ENCODE data around the gene ALK.
A peak's percentile ranks its signal among the peaks of the same experiment; 100 is the strongest.

Gene ALK

GRCh38 chr2:29446847-29447246 lies 474.5 kb downstream of the ALK start:
- Histone ChIP-seq H3K27me3 (replicated peaks; ENCODE audit: control insufficient read depth, insufficient read depth, low read length) (no peaks in the 10 kb centered on the region), H3K4me1 (ENCODE audit: control insufficient read depth, insufficient read depth, low read length) (peaks cover 11% of the 10 kb centered on the region), H3K9ac (ENCODE audit: low read length) (no peak overlapping the region), H3K4me3 (ENCODE audit: low read length) (no peak overlapping the region), H3K36me3 (ENCODE audit: control insufficient read depth, insufficient read depth, low read length, severe bottlenecking) (no peaks in the 10 kb centered on the region), H3K9me3 (ENCODE audit: control insufficient read depth, low read length) (no peaks in the 10 kb centered on the region)
- no peak for DNase-seq (ENCODE audit: low read depth)

- H3K9me3 ChIP-seq (ENCODE audit: control insufficient read depth, low read length) = no peaks in the 10 kb centered on the region
- H3K4me3 ChIP-seq (ENCODE audit: low read length) = no peak overlapping the region
- H3K36me3 ChIP-seq (ENCODE audit: control insufficient read depth, insufficient read depth, low read length, severe bottlenecking) = no peaks in the 10 kb centered on the region
- DNase-seq (ENCODE audit: low read depth) = no peak
- no peaks in the 10 kb centered on the region for H3K27me3 ChIP-seq (replicated peaks; ENCODE audit: control insufficient read depth, insufficient read depth, low read length)
- no peak overlapping the region for H3K9ac ChIP-seq (ENCODE audit: low read length)
- peaks cover 11% of the 10 kb centered on the region for H3K4me1 ChIP-seq (ENCODE audit: control insufficient read depth, insufficient read depth, low read length)
These were observed 477.2 kb downstream of the ALK start for GRCh38 chr2:29444150-29444549.

- Histone ChIP-seq H3K4me1 (ENCODE audit: control insufficient read depth, insufficient read depth, low read length) (peaks cover 11% of the 10 kb centered on the region), H3K36me3 (ENCODE audit: control insufficient read depth, insufficient read depth, low read length, severe bottlenecking) (no peaks in the 10 kb centered on the region), H3K9me3 (ENCODE audit: control insufficient read depth, low read length) (no peaks in the 10 kb centered on the region), H3K9ac (ENCODE audit: low read length) (no peak overlapping the region), H3K27me3 (replicated peaks; ENCODE audit: control insufficient read depth, insufficient read depth, low read length) (no peaks in the 10 kb centered on the region), H3K4me3 (ENCODE audit: low read length) (no peak overlapping the region)
- no peak for DNase-seq (ENCODE audit: low read depth)
These were observed 477.8 kb downstream of the ALK start for GRCh38 chr2:29443627-29444026.

GRCh38 chr2:29443151-29443550 lies 478.2 kb downstream of the ALK start:
- no peaks in the 10 kb centered on the region for H3K27me3 ChIP-seq (replicated peaks; ENCODE audit: control insufficient read depth, insufficient read depth, low read length)
- H3K9me3 ChIP-seq (ENCODE audit: control insufficient read depth, low read length) = no peaks in the 10 kb centered on the region
- no peaks in the 10 kb centered on the region for H3K36me3 ChIP-seq (ENCODE audit: control insufficient read depth, insufficient read depth, low read length, severe bottlenecking)
- H3K4me1 ChIP-seq (ENCODE audit: control insufficient read depth, insufficient read depth, low read length) = peaks cover 11% of the 10 kb centered on the region
- H3K9ac ChIP-seq (ENCODE audit: low read length) = no peak overlapping the region
- DNase-seq (ENCODE audit: low read depth) = no peak
- no peak overlapping the region for H3K4me3 ChIP-seq (ENCODE audit: low read length)

- no peak overlapping the region for H3K4me3 ChIP-seq (ENCODE audit: low read length)
- no peaks in the 10 kb centered on the region for H3K9me3 ChIP-seq (ENCODE audit: control insufficient read depth, low read length)
- H3K36me3 ChIP-seq (ENCODE audit: control insufficient read depth, insufficient read depth, low read length, severe bottlenecking) = no peaks in the 10 kb centered on the region
- H3K9ac ChIP-seq (ENCODE audit: low read length) = no peak overlapping the region
- no peaks in the 10 kb centered on the region for H3K27me3 ChIP-seq (replicated peaks; ENCODE audit: control insufficient read depth, insufficient read depth, low read length)
- H3K4me1 ChIP-seq (ENCODE audit: control insufficient read depth, insufficient read depth, low read length) = no peaks in the 10 kb centered on the region
- DNase-seq (ENCODE audit: low read depth) = no peak
These were observed 480.3 kb downstream of the ALK start for GRCh38 chr2:29440921-29441623.

- H3K4me3 ChIP-seq (ENCODE audit: low read length) = no peak overlapping the region
These were observed 487.5 kb downstream of the ALK start for GRCh38 chr2:29433920-29434319.

GRCh38 chr2:29433128-29433527 lies 488.3 kb downstream of the ALK start:
- Histone ChIP-seq H3K9me3 (ENCODE audit: control insufficient read depth, low read length) (no peaks in the 10 kb centered on the region), H3K27me3 (replicated peaks; ENCODE audit: control insufficient read depth, insufficient read depth, low read length) (no peaks in the 10 kb centered on the region), H3K9ac (ENCODE audit: low read length) (no peak overlapping the region), H3K36me3 (ENCODE audit: control insufficient read depth, insufficient read depth, low read length, severe bottlenecking) (no peaks in the 10 kb centered on the region), H3K4me1 (ENCODE audit: control insufficient read depth, insufficient read depth, low read length) (no peaks in the 10 kb centered on the region), H3K4me3 (ENCODE audit: low read length) (no peak overlapping the region)
- DNase-seq (ENCODE audit: low read depth) = no peak

More at GRCh38 chr2:29433920-29434319, 487.5 kb downstream of the ALK start:
- Histone ChIP-seq H3K9me3 (ENCODE audit: control insufficient read depth, low read length) (no peaks in the 10 kb centered on the region), H3K4me1 (ENCODE audit: control insufficient read depth, insufficient read depth, low read length) (no peaks in the 10 kb centered on the region), H3K36me3 (ENCODE audit: control insufficient read depth, insufficient read depth, low read length, severe bottlenecking) (no peaks in the 10 kb centered on the region), H3K9ac (ENCODE audit: low read length) (no peak overlapping the region), H3K27me3 (replicated peaks; ENCODE audit: control insufficient read depth, insufficient read depth, low read length) (no peaks in the 10 kb centered on the region)
- DNase-seq (ENCODE audit: low read depth) = no peak

- no peaks in the 10 kb centered on the region for H3K4me1 ChIP-seq (ENCODE audit: control insufficient read depth, insufficient read depth, low read length)
- no peaks in the 10 kb centered on the region for H3K27me3 ChIP-seq (replicated peaks; ENCODE audit: control insufficient read depth, insufficient read depth, low read length)
- H3K9me3 ChIP-seq (ENCODE audit: control insufficient read depth, low read length) = no peaks in the 10 kb centered on the region
- no peak for DNase-seq (ENCODE audit: low read depth)
- no peak overlapping the region for H3K4me3 ChIP-seq (ENCODE audit: low read length)
- no peaks in the 10 kb centered on the region for H3K36me3 ChIP-seq (ENCODE audit: control insufficient read depth, insufficient read depth, low read length, severe bottlenecking)
- H3K9ac ChIP-seq (ENCODE audit: low read length) = no peak overlapping the region
These were observed 489.9 kb downstream of the ALK start for GRCh38 chr2:29431485-29431884.

GRCh38 chr2:29430382-29431112 lies 490.8 kb downstream of the ALK start:
- no peak for DNase-seq (ENCODE audit: low read depth)
- H3K9me3 ChIP-seq (ENCODE audit: control insufficient read depth, low read length) = no peaks in the 10 kb centered on the region
- no peak overlapping the region for H3K4me3 ChIP-seq (ENCODE audit: low read length)
- no peak overlapping the region for H3K9ac ChIP-seq (ENCODE audit: low read length)
- peaks cover 8% of the 10 kb centered on the region for H3K4me1 ChIP-seq (ENCODE audit: control insufficient read depth, insufficient read depth, low read length)
- H3K27me3 ChIP-seq (replicated peaks; ENCODE audit: control insufficient read depth, insufficient read depth, low read length) = no peaks in the 10 kb centered on the region
- H3K36me3 ChIP-seq (ENCODE audit: control insufficient read depth, insufficient read depth, low read length, severe bottlenecking) = no peaks in the 10 kb centered on the region

GRCh38 chr2:29426354-29426753 lies 495.0 kb downstream of the ALK start:
- no peak for DNase-seq (ENCODE audit: low read depth)
- H3K9me3 ChIP-seq (ENCODE audit: control insufficient read depth, low read length) = no peaks in the 10 kb centered on the region
- no peak overlapping the region for H3K9ac ChIP-seq (ENCODE audit: low read length)
- H3K36me3 ChIP-seq (ENCODE audit: control insufficient read depth, insufficient read depth, low read length, severe bottlenecking) = no peaks in the 10 kb centered on the region
- H3K27me3 ChIP-seq (replicated peaks; ENCODE audit: control insufficient read depth, insufficient read depth, low read length) = no peaks in the 10 kb centered on the region
- H3K4me3 ChIP-seq (ENCODE audit: low read length) = no peak overlapping the region
- peaks cover 19% of the 10 kb centered on the region for H3K4me1 ChIP-seq (ENCODE audit: control insufficient read depth, insufficient read depth, low read length)

GRCh38 chr2:29425866-29426265 lies 495.5 kb downstream of the ALK start:
- no peak overlapping the region for H3K4me3 ChIP-seq (ENCODE audit: low read length)
- peaks cover 23% of the 10 kb centered on the region for H3K4me1 ChIP-seq (ENCODE audit: control insufficient read depth, insufficient read depth, low read length)
- no peaks in the 10 kb centered on the region for H3K36me3 ChIP-seq (ENCODE audit: control insufficient read depth, insufficient read depth, low read length, severe bottlenecking)
- H3K9ac ChIP-seq (ENCODE audit: low read length) = no peak overlapping the region
- H3K9me3 ChIP-seq (ENCODE audit: control insufficient read depth, low read length) = no peaks in the 10 kb centered on the region
- no peaks in the 10 kb centered on the region for H3K27me3 ChIP-seq (replicated peaks; ENCODE audit: control insufficient read depth, insufficient read depth, low read length)
- DNase-seq (ENCODE audit: low read depth) = peak; percentile 42

Data from adipocyte (in vitro differentiated cells).